K562 (cell line): ENCODE measurements around the gene LEAP2. TPM values are rescaled to one million over a fixed set of nuclear protein-coding genes. Genes with fewer than 3 reads are reported as not detected.

Source experiments
- BRF1 ChIP-seq: IDR thresholded peaks from 3 replicates; pipeline ENCODE4 v1.6.1; 2011; ENCODE audit warnings: borderline replicate concordance, mild to moderate bottlenecking; ENCODE audit not compliant: insufficient read length; ENCODE audit errors: extremely low read depth
- CBFB ChIP-seq: sonication (generic); formaldehyde crosslinking; IDR thresholded peaks from 2 replicates; pipeline ENCODE4 v1.4.0; 2020; ENCODE audit warnings: mild to moderate bottlenecking, missing genetic modification reagents
- CEBPG ChIP-seq, 3 experiments: fragments of 200-800 bp in 1 of 3; sonication (Bioruptor generic) in 1 of 3; sonication (generic) in 1 of 3; formaldehyde crosslinking in 1 of 3; IDR thresholded peaks in 2 of 3; conservative IDR thresholded peaks in 1 of 3; 2 replicates each; pipeline versions ENCODE4 v1.6.1 to v1.8.0; 2016 to 2022; ENCODE audit warnings: missing compliant biosample characterization in 2 of 3, missing genetic modification characterization in 2 of 3, mild to moderate bottlenecking in 1 of 3, missing genetic modification reagents in 1 of 3
- CXXC5 ChIP-seq: fragments of 250-450 bp; sonication (Bioruptor Pico); IDR thresholded peaks from 2 replicates; pipeline ENCODE4 v1.8.0; 2022; ENCODE audit warnings: inconsistent platforms, mild to moderate bottlenecking, moderate library complexity
- ELF1 ChIP-seq: fragments of 200-800 bp; sonication (Bioruptor generic); IDR thresholded peaks from 2 replicates; pipeline ENCODE4 v1.6.1; 2016; ENCODE audit warnings: missing genetic modification characterization, missing compliant biosample characterization
- HEY1 ChIP-seq: fragments of 250-450 bp; sonication (Bioruptor Pico); IDR thresholded peaks from 2 replicates; pipeline ENCODE4 v1.5.0; 2020; ENCODE audit warnings: mild to moderate bottlenecking, moderate library complexity, borderline replicate concordance
- HNRNPH1 ChIP-seq: fragments of 200-400 bp; formaldehyde crosslinking; optimal IDR thresholded peaks from 2 replicates; pipeline ENCODE3; 2017; ENCODE audit warnings: low read depth, mild to moderate bottlenecking, low read length, moderate library complexity
- JUNB ChIP-seq: fragments of 450-650 bp; formaldehyde crosslinking; conservative IDR thresholded peaks from 2 replicates; pipeline ENCODE4 v1.4.0; 2020; ENCODE audit warnings: mild to moderate bottlenecking
- LCOR ChIP-seq: sonication (generic); formaldehyde crosslinking; IDR thresholded peaks from 2 replicates; pipeline ENCODE4 v1.8.0; 2022; ENCODE audit warnings: mild to moderate bottlenecking, missing genetic modification reagents
- NFATC3 ChIP-seq: fragments of 450-650 bp; IDR thresholded peaks from 2 replicates; pipeline ENCODE4 v1.6.1; 2017; ENCODE audit warnings: mild to moderate bottlenecking
- PTRF ChIP-seq: fragments of 450-650 bp; IDR thresholded peaks from 2 replicates; pipeline ENCODE4 v1.6.1; 2016; ENCODE audit warnings: mild to moderate bottlenecking, missing genetic modification characterization, missing compliant biosample characterization
- RB1 ChIP-seq: fragments of 450-650 bp; IDR thresholded peaks from 2 replicates; pipeline ENCODE4 v1.6.1; 2017; ENCODE audit warnings: low read depth, mild to moderate bottlenecking
- ZBTB1 ChIP-seq: sonication (generic); formaldehyde crosslinking; IDR thresholded peaks from 2 replicates; pipeline ENCODE4 v1.8.1; 2023; ENCODE audit warnings: missing genetic modification reagents, low read depth, mild to moderate bottlenecking, borderline replicate concordance
- ZNF165 ChIP-seq: fragments of 250-450 bp; sonication (Bioruptor Pico); IDR thresholded peaks from 2 replicates; pipeline ENCODE4 v1.4.0; 2020; ENCODE audit warnings: borderline replicate concordance
- ZNF445 ChIP-seq: fragments of 250-450 bp; sonication (Bioruptor Pico); IDR thresholded peaks from 2 replicates; pipeline ENCODE4 v1.4.0; 2020; ENCODE audit warnings: low read depth, mild to moderate bottlenecking, moderate library complexity
- ZNF780A ChIP-seq: fragments of 250-450 bp; sonication (Bioruptor Pico); IDR thresholded peaks from 2 replicates; pipeline ENCODE4 v1.5.0; 2021; ENCODE audit warnings: mild to moderate bottlenecking
- polyA plus RNA-seq, 8 experiments: library from polyadenylated mRNA; depleted of rRNA in 4 of 8; stranded (reverse) in 5 of 8; unstranded in 3 of 8; fragments of >200 nt; fragmentation: Nextera tagmentation in 2 of 8; fragmentation: Illumina TruSeq in 1 of 8; extraction: Ambion mirVana in 2 of 8; extraction: Trizol in 1 of 8; gene quantifications; 2 replicates each; pipeline versions ENCODE4 v1.2.1 to v1.2.3, GENCODE V29; 2011 to 2014; ENCODE audit warnings: inconsistent platforms in 1 of 8, missing spikeins in 1 of 8
- total RNA-seq, 7 experiments: library from RNA; depleted of rRNA in 6 of 7; stranded (reverse); fragments of >200 nt in 6 of 7; fragmentation: Illumina TruSeq in 2 of 7; extraction: Trizol in 2 of 7; gene quantifications; 2 replicates each; pipeline versions ENCODE4 v1.2.1 to v1.2.3, GENCODE V29; 2011 to 2021; ENCODE audit warnings: low replicate concordance in 1 of 7
- TF ChIP-seq, protein P1 (sequence below): fragments of 250-450 bp; sonication (Bioruptor Pico); IDR thresholded peaks from 2 replicates; pipeline ENCODE4 v1.9.0; 2021; ENCODE audit warnings: mild to moderate bottlenecking
- TF ChIP-seq, protein P2 (sequence below): IDR thresholded peaks from 2 replicates; pipeline ENCODE4 v1.6.1; 2014; ENCODE audit warnings: antibody characterized with exemption
- TF ChIP-seq, protein P3 (sequence below): IDR thresholded peaks from 3 replicates; pipeline ENCODE4 v1.6.1; 2011; ENCODE audit warnings: borderline replicate concordance, mild to moderate bottlenecking, moderate library complexity; ENCODE audit not compliant: insufficient read length; ENCODE audit errors: extremely low read depth
- TF ChIP-seq, protein P4 (sequence below): fragments of 450-650 bp; IDR thresholded peaks from 2 replicates; pipeline ENCODE4 v1.6.1; 2016; ENCODE audit warnings: borderline replicate concordance

The LEAP2 gene
- total and polyA plus RNA-seq, 9 of the 15 experiments (the other 6 are each of a cell fraction or from before 2014, with no cell fraction given): 1.1 to 5.6 (median 2.5) TPM

DNA sequence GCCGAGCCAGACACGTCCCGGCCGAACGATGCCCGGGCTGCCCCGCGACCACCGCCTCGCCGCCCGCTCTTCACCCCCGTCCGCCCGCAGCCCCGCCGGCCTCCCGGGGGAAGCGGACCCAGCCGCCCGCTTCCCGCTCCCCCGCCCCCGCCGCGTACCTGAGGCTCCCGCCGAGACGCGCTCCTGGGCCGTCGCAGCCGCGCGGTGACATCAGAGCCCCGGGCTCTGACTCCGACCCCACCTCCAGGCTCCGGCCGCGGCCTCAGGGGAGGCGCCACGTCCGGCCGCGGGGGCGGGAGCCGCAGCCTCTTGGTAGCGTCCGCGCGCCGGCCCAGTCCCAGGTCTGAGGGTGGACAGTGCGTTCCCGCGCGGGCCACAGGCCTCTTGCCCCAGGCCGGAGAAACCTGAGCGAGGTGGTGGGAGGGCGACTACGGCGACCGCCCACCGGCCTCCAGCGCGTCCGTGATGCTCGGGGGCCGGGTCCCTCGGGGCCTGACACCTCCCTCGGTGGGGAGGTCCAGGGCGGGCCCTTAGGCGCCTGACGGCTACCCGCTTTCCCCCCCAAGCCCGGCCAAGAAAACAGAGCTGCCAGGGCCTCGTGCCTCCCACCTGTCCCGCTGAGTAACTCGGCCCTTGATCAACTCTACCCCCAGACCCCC lies 42.9 kb upstream of the LEAP2 start, which contains the start of gene SHROOM1 (continued):
- TF ChIP-seq, protein P1, sequence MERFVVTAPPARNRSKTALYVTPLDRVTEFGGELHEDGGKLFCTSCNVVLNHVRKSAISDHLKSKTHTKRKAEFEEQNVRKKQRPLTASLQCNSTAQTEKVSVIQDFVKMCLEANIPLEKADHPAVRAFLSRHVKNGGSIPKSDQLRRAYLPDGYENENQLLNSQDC (CRISPR knock-in tag): no peak
- TF ChIP-seq, protein P2, sequence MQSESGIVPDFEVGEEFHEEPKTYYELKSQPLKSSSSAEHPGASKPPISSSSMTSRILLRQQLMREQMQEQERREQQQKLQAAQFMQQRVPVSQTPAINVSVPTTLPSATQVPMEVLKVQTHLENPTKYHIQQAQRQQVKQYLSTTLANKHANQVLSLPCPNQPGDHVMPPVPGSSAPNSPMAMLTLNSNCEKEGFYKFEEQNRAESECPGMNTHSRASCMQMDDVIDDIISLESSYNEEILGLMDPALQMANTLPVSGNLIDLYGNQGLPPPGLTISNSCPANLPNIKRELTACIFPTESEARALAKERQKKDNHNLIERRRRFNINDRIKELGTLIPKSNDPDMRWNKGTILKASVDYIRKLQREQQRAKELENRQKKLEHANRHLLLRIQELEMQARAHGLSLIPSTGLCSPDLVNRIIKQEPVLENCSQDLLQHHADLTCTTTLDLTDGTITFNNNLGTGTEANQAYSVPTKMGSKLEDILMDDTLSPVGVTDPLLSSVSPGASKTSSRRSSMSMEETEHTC: no peak
- TF ChIP-seq ZBTB1 (CRISPR knock-in tag) (no peak), LCOR (no peak), HEY1 (no peak), ZNF165 (CRISPR knock-in tag) (no peak), ZNF780A (no peak), PTRF (tag) (no peak), ELF1 (tag) (no peak), BRF1 (no peak), CBFB (no peak), NFATC3 (no peak), JUNB (CRISPR knock-in tag) (no peak), CXXC5 (CRISPR knock-in tag) (peak; percentile 88), ZNF445 (CRISPR knock-in tag) (no peak), RB1 (peak; percentile 93), HNRNPH1 (no peak), CEBPG (CRISPR knock-in tag; IDR thresholded peaks at IDR 0.05) (no peak), CEBPG (tag; conservative IDR thresholded peaks at IDR 0.05 in 1 of 2, IDR thresholded peaks at IDR 0.05 in 1 of 2) (no peak)
- TF ChIP-seq, protein P3, sequence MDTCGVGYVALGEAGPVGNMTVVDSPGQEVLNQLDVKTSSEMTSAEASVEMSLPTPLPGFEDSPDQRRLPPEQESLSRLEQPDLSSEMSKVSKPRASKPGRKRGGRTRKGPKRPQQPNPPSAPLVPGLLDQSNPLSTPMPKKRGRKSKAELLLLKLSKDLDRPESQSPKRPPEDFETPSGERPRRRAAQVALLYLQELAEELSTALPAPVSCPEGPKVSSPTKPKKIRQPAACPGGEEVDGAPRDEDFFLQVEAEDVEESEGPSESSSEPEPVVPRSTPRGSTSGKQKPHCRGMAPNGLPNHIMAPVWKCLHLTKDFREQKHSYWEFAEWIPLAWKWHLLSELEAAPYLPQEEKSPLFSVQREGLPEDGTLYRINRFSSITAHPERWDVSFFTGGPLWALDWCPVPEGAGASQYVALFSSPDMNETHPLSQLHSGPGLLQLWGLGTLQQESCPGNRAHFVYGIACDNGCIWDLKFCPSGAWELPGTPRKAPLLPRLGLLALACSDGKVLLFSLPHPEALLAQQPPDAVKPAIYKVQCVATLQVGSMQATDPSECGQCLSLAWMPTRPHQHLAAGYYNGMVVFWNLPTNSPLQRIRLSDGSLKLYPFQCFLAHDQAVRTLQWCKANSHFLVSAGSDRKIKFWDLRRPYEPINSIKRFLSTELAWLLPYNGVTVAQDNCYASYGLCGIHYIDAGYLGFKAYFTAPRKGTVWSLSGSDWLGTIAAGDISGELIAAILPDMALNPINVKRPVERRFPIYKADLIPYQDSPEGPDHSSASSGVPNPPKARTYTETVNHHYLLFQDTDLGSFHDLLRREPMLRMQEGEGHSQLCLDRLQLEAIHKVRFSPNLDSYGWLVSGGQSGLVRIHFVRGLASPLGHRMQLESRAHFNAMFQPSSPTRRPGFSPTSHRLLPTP: no peak
- TF ChIP-seq, protein P4, sequence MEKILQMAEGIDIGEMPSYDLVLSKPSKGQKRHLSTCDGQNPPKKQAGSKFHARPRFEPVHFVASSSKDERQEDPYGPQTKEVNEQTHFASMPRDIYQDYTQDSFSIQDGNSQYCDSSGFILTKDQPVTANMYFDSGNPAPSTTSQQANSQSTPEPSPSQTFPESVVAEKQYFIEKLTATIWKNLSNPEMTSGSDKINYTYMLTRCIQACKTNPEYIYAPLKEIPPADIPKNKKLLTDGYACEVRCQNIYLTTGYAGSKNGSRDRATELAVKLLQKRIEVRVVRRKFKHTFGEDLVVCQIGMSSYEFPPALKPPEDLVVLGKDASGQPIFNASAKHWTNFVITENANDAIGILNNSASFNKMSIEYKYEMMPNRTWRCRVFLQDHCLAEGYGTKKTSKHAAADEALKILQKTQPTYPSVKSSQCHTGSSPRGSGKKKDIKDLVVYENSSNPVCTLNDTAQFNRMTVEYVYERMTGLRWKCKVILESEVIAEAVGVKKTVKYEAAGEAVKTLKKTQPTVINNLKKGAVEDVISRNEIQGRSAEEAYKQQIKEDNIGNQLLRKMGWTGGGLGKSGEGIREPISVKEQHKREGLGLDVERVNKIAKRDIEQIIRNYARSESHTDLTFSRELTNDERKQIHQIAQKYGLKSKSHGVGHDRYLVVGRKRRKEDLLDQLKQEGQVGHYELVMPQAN: no peak
